Measurements from ENCODE around the gene MAGI1.

The MAGI1 gene

GRCh38 chr3:65368866-65369265 is 669.9 kb downstream of the MAGI1 start:
- no peak for DNase-seq (ENCODE audit: low read depth in 2 of 2)

GRCh38 chr3:65362688-65363087 is 676.0 kb downstream of the MAGI1 start:
- DNase-seq (ENCODE audit: low read depth in 2 of 2): no peak

- DNase-seq (ENCODE audit: low read depth in 2 of 2): no peak
These were observed 677.3 kb downstream of the MAGI1 start for GRCh38 chr3:65361448-65361847.

GRCh38 chr3:65356331-65357248 is 682.1 kb downstream of the MAGI1 start:
- DNase-seq (ENCODE audit: low read depth in 2 of 2): no peak

- no peak for DNase-seq (ENCODE audit: low read depth in 2 of 2)
These were observed 683.8 kb downstream of the MAGI1 start for GRCh38 chr3:65354880-65355279.

GRCh38 chr3:65352951-65353350 is 685.8 kb downstream of the MAGI1 start:
- DNase-seq (ENCODE audit: low read depth in 2 of 2): no peak

- no peak for DNase-seq (ENCODE audit: low read depth in 2 of 2)
These were observed 687.0 kb downstream of the MAGI1 start for GRCh38 chr3:65351753-65352152.

GRCh38 chr3:65350801-65351476 is 687.8 kb downstream of the MAGI1 start:
- DNase-seq (ENCODE audit: low read depth in 2 of 2): no peak

GRCh38 chr3:65348398-65348995 is 690.2 kb downstream of the MAGI1 start:
- no peak for DNase-seq (ENCODE audit: low read depth in 2 of 2)

GRCh38 chr3:65347166-65347565 is 691.6 kb downstream of the MAGI1 start:
- DNase-seq (ENCODE audit: low read depth in 2 of 2): no peak

GRCh38 chr3:65344846-65345245 is 693.9 kb downstream of the MAGI1 start:
- no peak for DNase-seq (ENCODE audit: low read depth in 2 of 2)

- DNase-seq (ENCODE audit: low read depth in 2 of 2): no peak
These were observed 694.3 kb downstream of the MAGI1 start for GRCh38 chr3:65344444-65344843.

- no peak for DNase-seq (ENCODE audit: low read depth in 2 of 2)
These were observed 695.0 kb downstream of the MAGI1 start for GRCh38 chr3:65343736-65344135.

- no peak for DNase-seq (ENCODE audit: low read depth in 2 of 2)
These were observed 695.7 kb downstream of the MAGI1 start for GRCh38 chr3:65343026-65343425.

GRCh38 chr3:65342084-65342683 is 696.5 kb downstream of the MAGI1 start:
- no peak for DNase-seq (ENCODE audit: low read depth in 2 of 2)

- DNase-seq (ENCODE audit: low read depth in 2 of 2): no peak
These were observed 699.5 kb downstream of the MAGI1 start for GRCh38 chr3:65339192-65339740.

- no peak for DNase-seq (ENCODE audit: low read depth in 2 of 2)
These were observed 700.1 kb downstream of the MAGI1 start for GRCh38 chr3:65338571-65338970.

GRCh38 chr3:65335587-65335986 is 703.1 kb downstream of the MAGI1 start:
- DNase-seq (ENCODE audit: low read depth in 2 of 2): no peak

- DNase-seq (ENCODE audit: low read depth in 2 of 2): no peak
These were observed 704.6 kb downstream of the MAGI1 start for GRCh38 chr3:65334045-65334665.

GRCh38 chr3:65331730-65332129 is 707.0 kb downstream of the MAGI1 start:
- DNase-seq (ENCODE audit: low read depth in 2 of 2): no peak

- no peak for DNase-seq (ENCODE audit: low read depth in 2 of 2)
These were observed 708.6 kb downstream of the MAGI1 start for GRCh38 chr3:65330072-65330471.

GRCh38 chr3:65328148-65328547 is 710.6 kb downstream of the MAGI1 start:
- DNase-seq (ENCODE audit: low read depth in 2 of 2): no peak

Data from stimulated activated CD8-positive, alpha-beta memory T cell treated with anti-CD3 and anti-CD28 coated beads, Interleukin-2, amount 100 ng/mL, for 1 hour (primary cell).